Psoas muscle (tissue), 8 donors: ENCODE data around the gene IQSEC1. TPM values are rescaled to one million over a fixed set of nuclear protein-coding genes. Genes with fewer than 3 reads are reported as not detected.

ENCODE experiments used
- ATAC-seq, 4 donors: fragments of 200-7000 bp; cut with Tn5 transposase; one replicate each; pipeline ENCODE4 v1.9.1; 2020; ENCODE audit warnings: moderate library complexity in 3 of 4, mild to moderate bottlenecking in 2 of 4
- DNase-seq, 2 donors: peaks; one replicate each; pipeline ENCODE4 v3.0.0-alpha.2; 2020
- H3K27ac ChIP-seq: fragments of 200-600 bp; one replicate; pipeline ENCODE4 v1.8.0; 2022
- H3K27me3 ChIP-seq, 3 donors: fragments of 200-600 bp in 1 of 3; one replicate each; pipeline versions ENCODE4 v1.6.1 to v1.8.0; 2013 to 2022; ENCODE audit warnings: low read length in 2 of 3, mild to moderate bottlenecking in 2 of 3, moderate library complexity in 1 of 3; ENCODE audit not compliant: insufficient read depth in 3 of 3
- H3K36me3 ChIP-seq, 2 donors: fragments of 200-600 bp in 1 of 2; one replicate each; pipeline versions ENCODE4 v1.6.1 to v1.8.0; 2013 to 2022; ENCODE audit warnings: low read depth in 1 of 2, mild to moderate bottlenecking in 1 of 2, moderate library complexity in 1 of 2; ENCODE audit not compliant: insufficient read depth in 1 of 2
- H3K4me1 ChIP-seq: fragments of 200-600 bp; one replicate; pipeline ENCODE4 v1.8.0; 2022
- H3K4me3 ChIP-seq: fragments of 200-600 bp; one replicate; pipeline ENCODE4 v1.8.0; 2022; ENCODE audit warnings: mild to moderate bottlenecking
- H3K9me3 ChIP-seq: fragments of 200-600 bp; one replicate; pipeline ENCODE4 v1.8.0; 2022
- CTCF ChIP-seq: fragments of 200-600 bp; IDR thresholded peaks from one replicate; pipeline ENCODE4 v1.8.0; 2022; ENCODE audit warnings: antibody characterized with exemption
- WGBS, 3 donors: extraction: QIAGEN DNeasy Blood & Tissue Kit; methylation state at CpG; one replicate each; pipeline versions ENCODE4 v1.1.6 to v1.1.7; 2013; 5-methylcytosine and 5-hydroxymethylcytosine counted together
- intact Hi-C, 2 donors: fragments of 100-400 bp; cut with DNase I; formaldehyde crosslinking; loops; one replicate each; pipeline versions ENCODE4 v1.11.0 to v1.14.2; 2022
- polyA plus RNA-seq, 3 donors: library from polyadenylated mRNA; stranded (reverse); fragments of 200-250 nt; gene quantifications; one replicate each; pipeline ENCODE4 v1.2.3, GENCODE V29; 2013
- total RNA-seq, 4 donors: library from RNA; stranded (reverse); fragmentation: NEBNext Ultra II Directional in 2 of 4; extraction: Animal tissue kit (Norgen Biotek cat#: 25700) in 2 of 4; gene quantifications; one replicate each; pipeline versions ENCODE4 v1.2.1 to v1.2.4, GENCODE V29; 2021 to 2023
- donor health status: healthy with polysubstance abuse.
- donor health status: DM: no; HTN: no; CAD: no; lungs with moderate emphysema.
- donor health status: Bipolar disorder and iron deficiency.
- donor health status: healthy.
- donor health status: DM: yes; HTN: yes; CAD: no.
- donor health status: DM: no; HTN: no; CAD: no.
- donor health status: DM: no; HTN: no; CAD: no.
- donor health status: DM: yes; HTN: yes; CAD: no.

The IQSEC1 gene
- total and polyA plus RNA-seq, 7 donors, result 8.6 to 45.4 (median 28.0) TPM

- H3K9me3 ChIP-seq, result no peaks in the 10 kb centered on the region
- peak; percentile 21 to 79 for DNase-seq
These were observed 201.7 kb downstream of the IQSEC1 start for GRCh38 chr3:12871404-12871983.

GRCh38 chr3:12870942-12871341 lies 202.3 kb downstream of the IQSEC1 start:
- no peaks in the 10 kb centered on the region for H3K27me3 ChIP-seq
- no peaks in the 10 kb centered on the region for H3K36me3 ChIP-seq
- H3K4me1 ChIP-seq, result no peaks in the 10 kb centered on the region
- ATAC-seq, result peak; percentile 25 to 59 (median 44)
- DNase-seq, result peak; percentile 68 to 80
- H3K4me3 ChIP-seq, result no peak overlapping the region
- H3K9me3 ChIP-seq, result no peaks in the 10 kb centered on the region
- TF ChIP-seq CTCF, result no peak
- intact Hi-C loops, result loop anchor here in 1 of 2 donors (2.0 kb wide), 1 partner anchor 114 kb away; no protein-coding TSS in a partner anchor
- H3K27ac ChIP-seq, result no peak overlapping the region
- WGBS, 3 donors, result 20 to 35% (median 23%) methylated on average over 9 of the region's 9 CpGs

More at GRCh38 chr3:12871404-12871983, 201.7 kb downstream of the IQSEC1 start:
- Histone ChIP-seq H3K4me1 (no peaks in the 10 kb centered on the region), H3K4me3 (no peak overlapping the region), H3K36me3 (no peaks in the 10 kb centered on the region), H3K27me3 (no peaks in the 10 kb centered on the region), H3K27ac (no peak overlapping the region)
- peak; percentile 68 to 87 (median 78) for ATAC-seq
- intact Hi-C loops, result loop anchor here in 1 of 2 donors (2.0 kb wide), 1 partner anchor 113 kb away; no protein-coding TSS in a partner anchor
- no peak for TF ChIP-seq CTCF
- WGBS, 3 donors, result 32 to 46% (median 41%) methylated on average over 12 of the region's 12 CpGs

- DNase-seq (peak in 1 of 2 donors; percentile 48), ATAC-seq (peak; percentile 33 to 41 (median 38))
- WGBS, 3 donors, result 26 to 30% (median 29%) methylated on average over 11 to 28 of the region's 28 CpGs
- intact Hi-C loops, result loop anchor here (2.0 to 5.0 kb wide), 2 partner anchors 24 to 118 kb away; no protein-coding TSS in a partner anchor
- H3K9me3 ChIP-seq, result no peaks in the 10 kb centered on the region
- H3K4me1 ChIP-seq, result no peaks in the 10 kb centered on the region
- no peak overlapping the region for H3K27ac ChIP-seq
- H3K27me3 ChIP-seq, result no peaks in the 10 kb centered on the region
- no peak overlapping the region for H3K4me3 ChIP-seq
- TF ChIP-seq CTCF, result no peak
- no peaks in the 10 kb centered on the region for H3K36me3 ChIP-seq
These were observed 204.1 kb downstream of the IQSEC1 start for GRCh38 chr3:12869035-12869621.

- Histone ChIP-seq H3K36me3 (no peaks in the 10 kb centered on the region), H3K27ac (no peak overlapping the region), H3K27me3 (no peaks in the 10 kb centered on the region), H3K4me3 (no peak overlapping the region), H3K9me3 (no peaks in the 10 kb centered on the region), H3K4me1 (no peaks in the 10 kb centered on the region)
- DNase-seq (peak; percentile 85 to 92), ATAC-seq (peak; percentile 86 to 87 (median 86))
- intact Hi-C loops, result loop anchor here (2.0 to 5.0 kb wide), 2 partner anchors 24 to 119 kb away; no protein-coding TSS in a partner anchor
- peak; percentile 72 for TF ChIP-seq CTCF
- 48 to 51% (median 49%) methylated on average over 44 to 45 of the region's 45 CpGs for WGBS, 3 donors
These were observed 204.9 kb downstream of the IQSEC1 start for GRCh38 chr3:12868039-12869034.
